CD14-positive monocyte (primary cell): ENCODE data around the gene FAM181A. TPM values are rescaled to one million over a fixed set of nuclear protein-coding genes. Genes with fewer than 3 reads are reported as not detected.
A peak's percentile ranks its signal among the peaks of the same experiment; 100 is the strongest.

ENCODE experiments used
- DNase-seq, 3 donors: peaks; one replicate each; pipeline ENCODE4 v3.0.0-alpha.2; 2011 to 2022
- H2AFZ ChIP-seq: 2 replicates; pipeline ENCODE4 v1.6.0; 2012; ENCODE audit warnings: mild to moderate bottlenecking, low read depth, low read length, inconsistent platforms; ENCODE audit not compliant: insufficient read depth, poor library complexity, severe bottlenecking
- H3K27ac ChIP-seq, 2 donors: 1 replicate in 1 of 2; 2 replicates in 1 of 2; pipeline ENCODE4 v1.5.1; 2012 to 2013; ENCODE audit warnings: low read length in 2 of 2, control low read depth in 1 of 2, inconsistent platforms in 1 of 2, low read depth in 1 of 2, mild to moderate bottlenecking in 1 of 2
- H3K27me3 ChIP-seq, 2 donors: one replicate each; pipeline versions ENCODE4 v1.6.0 to v1.6.1; 2011 to 2013; ENCODE audit warnings: low read length in 2 of 2; ENCODE audit not compliant: control insufficient read depth in 2 of 2, insufficient read depth in 2 of 2
- H3K36me3 ChIP-seq, 2 donors: replicated peaks in 1 of 2; 1 replicate in 1 of 2; 2 replicates in 1 of 2; pipeline versions ENCODE4 v1.5.1 to v1.6.1; 2012 to 2013; ENCODE audit warnings: low read length in 2 of 2, control low read depth in 1 of 2, inconsistent platforms in 1 of 2, mild to moderate bottlenecking in 1 of 2; ENCODE audit not compliant: insufficient read depth in 2 of 2, control insufficient read depth in 1 of 2
- H3K4me1 ChIP-seq, 2 donors: 1 replicate in 1 of 2; 2 replicates in 1 of 2; pipeline versions ENCODE4 v1.5.1 to v1.6.1; 2012 to 2013; ENCODE audit warnings: low read length in 2 of 2, control low read depth in 1 of 2, inconsistent platforms in 1 of 2, mild to moderate bottlenecking in 1 of 2, moderate library complexity in 1 of 2; ENCODE audit not compliant: insufficient read depth in 2 of 2, control insufficient read depth in 1 of 2
- H3K4me2 ChIP-seq: replicated peaks from 2 replicates; pipeline ENCODE3; 2012; ENCODE audit warnings: low read length, moderate library complexity, mild to moderate bottlenecking; ENCODE audit not compliant: poor library complexity, severe bottlenecking; ENCODE audit errors: extremely low read depth
- H3K4me3 ChIP-seq, 3 experiments: fragments of 200-600 bp in 1 of 3; sonication (generic) in 1 of 3; replicated peaks in 1 of 3; 1 replicate in 2 of 3; 2 replicates in 1 of 3; pipeline ENCODE4 v1.5.1; 2011 to 2013; ENCODE audit warnings: low read length in 3 of 3, mild to moderate bottlenecking in 3 of 3, control low read depth in 2 of 3, low read depth in 2 of 3, inconsistent platforms in 1 of 3, moderate library complexity in 1 of 3
- H3K79me2 ChIP-seq: 2 replicates; pipeline ENCODE4 v1.6.0; 2012; ENCODE audit warnings: mild to moderate bottlenecking, control low read depth, inconsistent platforms, low read length, moderate library complexity; ENCODE audit not compliant: insufficient read depth
- H3K9ac ChIP-seq: 2 replicates; pipeline ENCODE4 v1.6.0; 2017; ENCODE audit warnings: low read length, mild to moderate bottlenecking; ENCODE audit not compliant: insufficient read depth, poor library complexity, severe bottlenecking
- H3K9me3 ChIP-seq, 2 donors: replicated peaks in 1 of 2; 1 replicate in 1 of 2; 2 replicates in 1 of 2; pipeline versions ENCODE4 v1.5.1 to v1.6.1; 2012 to 2013; ENCODE audit warnings: low read length in 2 of 2, control low read depth in 1 of 2; ENCODE audit not compliant: control insufficient read depth in 1 of 2, insufficient read depth in 1 of 2
- H4K20me1 ChIP-seq: 2 replicates; pipeline ENCODE4 v1.6.0; 2012; ENCODE audit warnings: mild to moderate bottlenecking, low read length, control low read depth, moderate library complexity; ENCODE audit not compliant: insufficient read depth
- H3K27ac Mint-ChIP-seq, 7 donors: one replicate each; pipeline ENCODE4 v1.8.0; 2020; ENCODE audit warnings: mild to moderate bottlenecking in 7 of 7, mixed read lengths in 7 of 7, moderate library complexity in 6 of 7, inconsistent platforms in 2 of 7
- H3K27me3 Mint-ChIP-seq, 3 donors: one replicate each; pipeline ENCODE4 v1.8.0; 2021 to 2022; ENCODE audit warnings: low read depth in 3 of 3, mild to moderate bottlenecking in 3 of 3, mixed read lengths in 3 of 3, moderate library complexity in 3 of 3, inconsistent platforms in 1 of 3
- H3K36me3 Mint-ChIP-seq, 2 donors: one replicate each; pipeline ENCODE4 v1.8.0; 2020; ENCODE audit warnings: mixed read lengths in 2 of 2, inconsistent platforms in 1 of 2, mild to moderate bottlenecking in 1 of 2
- H3K4me1 Mint-ChIP-seq: one replicate; pipeline ENCODE4 v1.8.0; 2020; ENCODE audit warnings: mild to moderate bottlenecking, mixed read lengths
- H3K4me3 Mint-ChIP-seq, 2 donors: one replicate each; pipeline ENCODE4 v1.8.0; 2020; ENCODE audit warnings: mild to moderate bottlenecking in 2 of 2, mixed read lengths in 2 of 2, moderate library complexity in 1 of 2
- H3K9me3 Mint-ChIP-seq, 7 donors: one replicate each; pipeline ENCODE4 v1.8.0; 2020 to 2022; ENCODE audit warnings: mixed read lengths in 7 of 7, mild to moderate bottlenecking in 6 of 7, moderate library complexity in 6 of 7, inconsistent platforms in 2 of 7
- CTCF ChIP-seq: fragments of 200-600 bp; IDR thresholded peaks from one replicate; pipeline ENCODE4 v1.8.0; 2022; ENCODE audit warnings: antibody characterized with exemption, mild to moderate bottlenecking
- WGBS: methylation state at CpG from one replicate; pipeline ENCODE4 v1.1.5; 2013; ENCODE audit warnings: missing lambda C conversion rate; ENCODE audit not compliant: insufficient coverage; 5-methylcytosine and 5-hydroxymethylcytosine counted together
- intact Hi-C, 2 donors: fragments of 100-400 bp; cut with micrococcal nuclease; formaldehyde crosslinking; loops; one replicate each; pipeline versions ENCODE4 v1.15.0 to v1.15.1; 2023
- polyA plus RNA-seq, 3 donors: library from polyadenylated mRNA; depleted of rRNA in 1 of 3; unstranded in 2 of 3; stranded (reverse) in 1 of 3; fragments of 300-500 nt in 2 of 3; fragments of >200 nt in 1 of 3; fragmentation: Illumina TruSeq in 2 of 3; gene quantifications; 1 replicate in 2 of 3; 2 replicates in 1 of 3; pipeline ENCODE4 v1.2.3, GENCODE V29; 2012 to 2021

The FAM181A gene
- polyA plus RNA-seq, 3 donors = not detected

GRCh38 chr14:93958567-93959238, 31.6 kb downstream of the FAM181A start:
- H3K4me1 ChIP-seq = peaks cover 85 to 92% of the 10 kb centered on the region in 2 donors
- H3K9me3 ChIP-seq = no peaks in the 10 kb centered on the region
- DNase-seq = peak in 1 of 3 donors; percentile 34
- TF ChIP-seq CTCF = no peak
- H3K27ac ChIP-seq = peak overlapping the region; percentile 71 to 91
- WGBS = no CpG with 5 or more reads among the region's 7 CpGs
- H3K27me3 Mint-ChIP-seq = peaks cover under 1 to 8% (median 5%) of the 10 kb centered on the region in 3 donors
- H3K4me1 Mint-ChIP-seq = peaks cover 94% of the 10 kb centered on the region
- H3K4me2 ChIP-seq = peak overlapping the region; percentile 32
- peak overlapping the region; percentile 62 for H3K9ac ChIP-seq
- peak overlapping the region; percentile 93 to 99 (median 97) for H3K27ac Mint-ChIP-seq
- H3K4me3 Mint-ChIP-seq = peak overlapping the region; percentile 52 to 80
- H2AFZ ChIP-seq = no peak overlapping the region
- peaks cover 0 to 3% (median 0%) of the 10 kb centered on the region in 7 donors for H3K9me3 Mint-ChIP-seq
- H3K27me3 ChIP-seq = no peaks in the 10 kb centered on the region
- H3K36me3 Mint-ChIP-seq = peaks cover 5 to 20% of the 10 kb centered on the region in 2 donors
- intact Hi-C loops = loop anchor here (5.0 kb wide), 2 partner anchors 434 to 1354 kb away; no protein-coding TSS in a partner anchor
- no peaks in the 10 kb centered on the region for H3K36me3 ChIP-seq
- H3K79me2 ChIP-seq = no peaks in the 10 kb centered on the region
- no peaks in the 10 kb centered on the region for H4K20me1 ChIP-seq
- H3K4me3 ChIP-seq = no peak overlapping the region

DNA sequence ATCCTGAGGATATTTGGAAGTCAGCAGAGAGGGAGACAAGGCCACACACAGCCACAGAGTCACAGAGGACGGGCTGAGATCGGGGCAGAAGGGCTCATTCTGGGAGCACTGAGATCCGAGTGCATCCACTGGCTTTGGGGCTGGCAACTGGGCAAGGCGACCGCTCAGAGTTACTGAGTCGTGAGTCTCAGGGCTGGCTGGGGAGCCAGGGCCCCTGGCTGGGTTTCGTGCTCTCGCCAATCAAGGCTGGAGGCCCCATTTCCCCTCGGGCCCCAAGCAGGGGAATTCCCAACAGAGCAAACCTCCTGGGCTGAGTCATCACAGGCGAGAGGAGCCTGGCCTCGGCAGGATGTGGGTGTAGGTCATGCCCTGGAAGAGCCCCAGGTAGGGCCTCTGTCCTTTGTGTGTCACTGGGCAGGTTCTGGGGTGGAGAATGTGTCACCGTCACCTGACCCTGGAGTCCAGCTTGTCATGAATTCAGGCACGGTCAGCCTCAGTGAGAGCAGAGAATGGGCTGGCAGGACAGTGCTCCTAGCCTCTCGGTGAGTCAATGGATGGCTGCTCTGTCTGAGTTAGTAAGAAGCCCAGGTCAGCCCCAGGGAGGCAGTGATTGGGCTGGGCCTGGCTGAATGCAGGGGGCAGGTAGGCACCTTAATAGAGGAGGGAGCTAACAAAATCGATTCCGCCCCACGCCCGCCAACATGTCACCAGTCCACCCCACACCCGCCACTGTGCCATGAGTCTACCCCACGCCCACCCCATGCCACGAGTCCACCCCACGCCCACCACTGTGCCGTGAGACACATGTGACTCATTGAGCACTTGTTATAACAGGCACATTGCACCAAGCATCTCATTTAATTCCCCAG, 32.3 kb downstream of the FAM181A start:
- peaks cover 1 to 8% (median 5%) of the 10 kb centered on the region in 3 donors for H3K27me3 Mint-ChIP-seq
- no peak for TF ChIP-seq CTCF
- peak; percentile 98 to 100 (median 99) for DNase-seq
- Histone ChIP-seq H3K4me3 (no peak overlapping the region), H3K9me3 (no peaks in the 10 kb centered on the region), H3K4me2 (peak overlapping the region; percentile 32), H3K27me3 (no peaks in the 10 kb centered on the region), H3K36me3 (no peaks in the 10 kb centered on the region), H3K27ac (peak overlapping the region; percentile 71 to 91), H3K9ac (peak overlapping the region; percentile 62), H3K4me1 (peaks cover 77 to 85% of the 10 kb centered on the region in 2 donors), H2AFZ (no peak overlapping the region), H3K79me2 (no peaks in the 10 kb centered on the region), H4K20me1 (no peaks in the 10 kb centered on the region)
- H3K4me1 Mint-ChIP-seq = peaks cover 90% of the 10 kb centered on the region
- peaks cover 0 to 3% (median 0%) of the 10 kb centered on the region in 7 donors for H3K9me3 Mint-ChIP-seq
- H3K36me3 Mint-ChIP-seq = peaks cover 5 to 20% of the 10 kb centered on the region in 2 donors
- peak overlapping the region; percentile 93 to 99 (median 97) for H3K27ac Mint-ChIP-seq
- intact Hi-C loops = loop anchor here (1.0 to 10.0 kb wide), 4 partner anchors 11 to 1353 kb away; partner anchors contain the start of gene BTBD7 (in 1 of the 2)
- 13% methylated on average over 14 of the region's 23 CpGs for WGBS
- H3K4me3 Mint-ChIP-seq = peak overlapping the region; percentile 52 to 80
